HCT116 (cell line): ENCODE results near the gene GPN3. TPM values are rescaled to one million over a fixed set of nuclear protein-coding genes. Genes with fewer than 3 reads are reported as not detected.

ENCODE experiments used
- ATAC-seq: fragments of 200-7000 bp; cut with Tn5 transposase; 2 replicates; pipeline ENCODE4 v1.9.1; 2020; ENCODE audit warnings: mild to moderate bottlenecking, moderate library complexity
- BruUV-seq: library from RNA; stranded (reverse); fragments of 400-500 nt; replicated peaks from 2 replicates; lab custom pipeline; 2021; lab: Mats Ljungman, UMichigan
- CTCF ChIA-PET: fragments of 300-600 bp; sonication (Branson Sonifier 250); formaldehyde crosslinking; loops from one replicate; lab custom pipeline; 2021; ENCODE audit warnings: antibody characterized with exemption; lab: Charles Lee
- POLR2A ChIA-PET: fragments of 300-600, 350-600 bp; sonication (Branson Sonifier 250); formaldehyde crosslinking; loops from one replicate; lab custom pipeline; 2021; ENCODE audit warnings: antibody characterized with exemption; lab: Charles Lee
- RAD21 ChIA-PET, 2 experiments: fragments of 300-600 bp; sonication (Branson Sonifier 250); formaldehyde crosslinking; loops; one replicate each; lab custom pipeline; 2023; ENCODE audit warnings: low total read pairs in 2 of 2; ENCODE audit not compliant: uncharacterized antibody in 2 of 2, unreplicated experiment in 2 of 2, low non-redundant PET in 1 of 2; lab: Charles Lee
- DNase-seq: peaks from one replicate; pipeline ENCODE4 v3.0.0-alpha.2; 2010; ENCODE audit warnings: low read depth, low spot score
- H2AFZ ChIP-seq: fragments of 200-600 bp; shearing (Covaris generic), sonication (generic); 2 replicates; pipeline ENCODE4 v1.6.1; 2017; ENCODE audit warnings: low read depth, mixed run types, mixed read lengths, antibody characterized with exemption, low read length; ENCODE audit not compliant: poor library complexity, severe bottlenecking
- H3K27ac ChIP-seq: 2 replicates; pipeline ENCODE4 v1.5.1; 2012; ENCODE audit warnings: low read depth, low read length
- H3K27me3 ChIP-seq: fragments of 200-600 bp; sonication (generic); 2 replicates; pipeline ENCODE4 v1.6.1; 2016; ENCODE audit warnings: mixed run types, low read length, mixed read lengths; ENCODE audit not compliant: insufficient read depth
- H3K36me3 ChIP-seq, 2 experiments: fragments of 200-500 bp in 1 of 2; fragments of 200-600 bp in 1 of 2; sonication (Bioruptor generic) in 1 of 2; sonication (generic) in 1 of 2; 2 replicates each; pipeline versions ENCODE4 v1.5.1 to v1.6.1; 2014 to 2016; ENCODE audit warnings: low read length in 2 of 2, inconsistent platforms in 1 of 2, mixed read lengths in 1 of 2, mixed run types in 1 of 2; ENCODE audit not compliant: insufficient read depth in 2 of 2, control insufficient read depth in 1 of 2
- H3K4me1 ChIP-seq, 2 experiments: fragments of 200-600 bp in 1 of 2; sonication (generic) in 1 of 2; 2 replicates each; pipeline versions ENCODE4 v1.5.1 to v1.6.1; 2012 to 2017; ENCODE audit warnings: low read length in 2 of 2, inconsistent platforms in 1 of 2, mild to moderate bottlenecking in 1 of 2, mixed read lengths in 1 of 2, mixed run types in 1 of 2, moderate library complexity in 1 of 2; ENCODE audit not compliant: insufficient read depth in 2 of 2, control insufficient read depth in 1 of 2
- H3K4me2 ChIP-seq: fragments of 200-600 bp; sonication (generic); 2 replicates; pipeline ENCODE4 v1.6.1; 2017; ENCODE audit warnings: mixed run types, low read length, mixed read lengths
- H3K4me3 ChIP-seq, 2 experiments: fragments of 200-600 bp in 1 of 2; sonication (generic) in 1 of 2; replicated peaks in 1 of 2; 2 replicates each; pipeline ENCODE4 v1.5.1; 2011 to 2016; ENCODE audit warnings: low read length in 2 of 2, control low read depth in 1 of 2, low read depth in 1 of 2, mild to moderate bottlenecking in 1 of 2, mixed read lengths in 1 of 2, mixed run types in 1 of 2
- H3K79me2 ChIP-seq: fragments of 200-600 bp; sonication (generic); 2 replicates; pipeline ENCODE4 v1.6.1; 2017; ENCODE audit warnings: mild to moderate bottlenecking, mixed run types, low read length, moderate library complexity, mixed read lengths; ENCODE audit not compliant: insufficient read depth
- H3K9ac ChIP-seq: fragments of 200-600 bp; sonication (generic); 2 replicates; pipeline ENCODE4 v1.6.1; 2016; ENCODE audit warnings: low read length, mixed read lengths
- H3K9me2 ChIP-seq: fragments of 200-600 bp; sonication (generic), shearing (Covaris generic); 2 replicates; pipeline ENCODE4 v1.6.1; 2017; ENCODE audit warnings: mixed run types, mild to moderate bottlenecking, moderate library complexity; ENCODE audit not compliant: insufficient read depth
- H3K9me3 ChIP-seq, 2 experiments: fragments of 200-500 bp in 1 of 2; fragments of 200-600 bp in 1 of 2; sonication (Bioruptor generic) in 1 of 2; sonication (generic) in 1 of 2; 2 replicates each; pipeline ENCODE4 v1.6.1; 2014 to 2017; ENCODE audit warnings: low read length in 2 of 2, mixed read lengths in 2 of 2, inconsistent platforms in 1 of 2, low read depth in 1 of 2, mild to moderate bottlenecking in 1 of 2, mixed run types in 1 of 2, moderate library complexity in 1 of 2; ENCODE audit not compliant: control insufficient read depth in 1 of 2, insufficient read depth in 1 of 2
- H4K20me1 ChIP-seq: fragments of 200-600 bp; sonication (generic), shearing (Covaris generic); 2 replicates; pipeline ENCODE4 v1.6.1; 2017; ENCODE audit warnings: mixed run types, mild to moderate bottlenecking, moderate library complexity; ENCODE audit not compliant: insufficient read depth
- EGR1 ChIP-seq: IDR thresholded peaks from 2 replicates; pipeline ENCODE4 v1.6.1; 2012; ENCODE audit warnings: low read depth
- ELF1 ChIP-seq: IDR thresholded peaks from 2 replicates; pipeline ENCODE4 v1.6.1; 2012; ENCODE audit warnings: low read depth, borderline replicate concordance
- FOSL1 ChIP-seq: IDR thresholded peaks from 2 replicates; pipeline ENCODE4 v1.6.1; 2012; ENCODE audit warnings: low read depth
- JUND ChIP-seq: IDR thresholded peaks from 2 replicates; pipeline ENCODE4 v1.6.1; 2012
- POLR2AphosphoS5 ChIP-seq: IDR thresholded peaks from 2 replicates; pipeline ENCODE4 v1.6.1; 2011; ENCODE audit warnings: mild to moderate bottlenecking, low read depth, low read length, moderate library complexity
- SIN3A ChIP-seq: IDR thresholded peaks from 2 replicates; pipeline ENCODE4 v1.6.1; 2012; ENCODE audit warnings: low read depth
- TCF7L2 ChIP-seq: IDR thresholded peaks from 2 replicates; pipeline ENCODE4 v1.7.0; 2011; ENCODE audit warnings: borderline replicate concordance, inconsistent platforms; ENCODE audit not compliant: insufficient read depth, insufficient read length; ENCODE audit errors: extremely low read depth
- YY1 ChIP-seq: IDR thresholded peaks from 2 replicates; pipeline ENCODE4 v1.6.1; 2011; ENCODE audit warnings: low read length, low read depth, moderate library complexity, mild to moderate bottlenecking; ENCODE audit not compliant: insufficient replicate concordance; ENCODE audit errors: extremely low read depth
- intact Hi-C: fragments of 100-400 bp; cut with micrococcal nuclease; formaldehyde crosslinking; loops from 2 replicates; pipeline ENCODE4 v1.10.0; 2022
- total RNA-seq: library from RNA; stranded (reverse); gene quantifications from one replicate; pipeline ENCODE4 v1.2.1, GENCODE V29; 2021; ENCODE audit not compliant: unreplicated experiment
- TF ChIP-seq, protein P1 (sequence below), 3 experiments: fragments of 200-600 bp in 1 of 3; sonication (generic) in 1 of 3; IDR thresholded peaks in 2 of 3; conservative IDR thresholded peaks in 1 of 3; 2 replicates each; pipeline ENCODE4 v1.5.1; 2012 to 2017; ENCODE audit warnings: low read depth in 2 of 3, low read length in 2 of 3, antibody characterized with exemption in 1 of 3, borderline replicate concordance in 1 of 3, control low read depth in 1 of 3, mild to moderate bottlenecking in 1 of 3, mixed read lengths in 1 of 3, mixed run types in 1 of 3, moderate library complexity in 1 of 3; ENCODE audit not compliant: insufficient read depth in 1 of 3
- TF ChIP-seq, protein P2 (sequence below): IDR thresholded peaks from 2 replicates; pipeline ENCODE4 v1.6.1; 2011; ENCODE audit warnings: mild to moderate bottlenecking, low read length, moderate library complexity; ENCODE audit not compliant: insufficient replicate concordance; ENCODE audit errors: extremely low read depth
- TF ChIP-seq, protein P3 (sequence below): IDR thresholded peaks from 2 replicates; pipeline ENCODE4 v1.6.1; 2012

Gene GPN3
- total RNA-seq, 1 experiment from 2014 or later = 46.2 TPM

DNA sequence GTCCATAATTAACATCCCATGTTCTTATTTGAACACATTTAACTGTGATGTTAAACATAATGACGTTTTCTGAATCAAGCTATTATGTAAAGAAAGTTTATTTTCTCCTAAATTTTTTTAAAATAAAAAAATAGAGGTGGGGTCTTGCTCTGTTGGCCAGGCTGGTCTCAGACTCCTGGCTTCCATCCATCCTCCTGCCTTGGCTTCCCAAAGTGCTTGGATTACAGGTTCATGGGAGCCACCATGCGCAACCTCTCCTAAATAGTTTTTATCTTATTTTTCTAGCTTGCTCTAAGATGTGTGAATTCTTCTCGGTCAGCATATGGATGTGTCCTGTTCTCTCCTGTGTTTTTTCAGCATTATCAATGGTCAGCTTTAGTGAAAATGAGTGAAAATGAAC, 37.3 kb upstream of the GPN3 start:
- BruUV-seq = no TSS peak
- ChIA-PET CTCF (no interaction called here), RAD21 (no interaction called here), POLR2A (no interaction called here)
- ATAC-seq (no peak), DNase-seq (no peak)
- no peak overlapping the region for H3K9ac ChIP-seq
- H3K4me2 ChIP-seq = no peak overlapping the region
- H3K9me3 ChIP-seq = no peaks in the 10 kb centered on the region
- no peak overlapping the region for H2AFZ ChIP-seq
- H4K20me1 ChIP-seq = no peaks in the 10 kb centered on the region
- H3K27me3 ChIP-seq = no peaks in the 10 kb centered on the region
- peaks cover 6 to 9% of the 10 kb centered on the region in 2 experiments for H3K4me1 ChIP-seq
- TF ChIP-seq TCF7L2 (no peak), FOSL1 (no peak), YY1 (no peak), EGR1 (no peak)
- TF ChIP-seq, protein P1, sequence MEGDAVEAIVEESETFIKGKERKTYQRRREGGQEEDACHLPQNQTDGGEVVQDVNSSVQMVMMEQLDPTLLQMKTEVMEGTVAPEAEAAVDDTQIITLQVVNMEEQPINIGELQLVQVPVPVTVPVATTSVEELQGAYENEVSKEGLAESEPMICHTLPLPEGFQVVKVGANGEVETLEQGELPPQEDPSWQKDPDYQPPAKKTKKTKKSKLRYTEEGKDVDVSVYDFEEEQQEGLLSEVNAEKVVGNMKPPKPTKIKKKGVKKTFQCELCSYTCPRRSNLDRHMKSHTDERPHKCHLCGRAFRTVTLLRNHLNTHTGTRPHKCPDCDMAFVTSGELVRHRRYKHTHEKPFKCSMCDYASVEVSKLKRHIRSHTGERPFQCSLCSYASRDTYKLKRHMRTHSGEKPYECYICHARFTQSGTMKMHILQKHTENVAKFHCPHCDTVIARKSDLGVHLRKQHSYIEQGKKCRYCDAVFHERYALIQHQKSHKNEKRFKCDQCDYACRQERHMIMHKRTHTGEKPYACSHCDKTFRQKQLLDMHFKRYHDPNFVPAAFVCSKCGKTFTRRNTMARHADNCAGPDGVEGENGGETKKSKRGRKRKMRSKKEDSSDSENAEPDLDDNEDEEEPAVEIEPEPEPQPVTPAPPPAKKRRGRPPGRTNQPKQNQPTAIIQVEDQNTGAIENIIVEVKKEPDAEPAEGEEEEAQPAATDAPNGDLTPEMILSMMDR (IDR thresholded peaks at IDR 0.05 in 2 of 3, conservative IDR thresholded peaks at IDR 0.05 in 1 of 3; ENCODE audit: borderline replicate concordance in 1 of 3, insufficient read depth in 1 of 3, low read depth in 2 of 3, low read length in 2 of 3) = no peak
- H3K9me2 ChIP-seq = no peaks in the 10 kb centered on the region
- H3K36me3 ChIP-seq = no peaks in the 10 kb centered on the region
- intact Hi-C loops = no loop called here
- no peak overlapping the region for H3K4me3 ChIP-seq
- H3K27ac ChIP-seq = no peak overlapping the region
- peaks cover 14% of the 10 kb centered on the region for H3K79me2 ChIP-seq

DNA sequence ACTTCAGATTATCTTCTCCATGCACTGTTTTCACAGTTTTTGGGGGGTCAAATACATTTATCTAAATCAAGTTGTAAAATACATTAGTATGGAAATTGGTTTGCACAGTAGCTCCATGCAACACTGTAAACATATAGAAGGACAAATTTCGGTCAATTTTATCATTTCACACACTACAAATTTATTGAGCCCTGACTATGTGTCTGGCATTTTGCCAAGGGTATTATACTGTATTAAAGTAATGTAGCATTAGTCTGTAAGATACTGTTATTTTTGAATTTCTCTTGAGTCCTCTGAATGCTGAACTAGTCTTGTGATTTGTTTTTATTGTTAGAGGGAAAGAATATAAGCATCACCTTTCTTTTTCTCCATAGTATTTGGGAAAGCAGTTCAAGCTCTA, 35.4 kb upstream of the GPN3 start:
- no peak overlapping the region for H2AFZ ChIP-seq
- H3K4me2 ChIP-seq = no peak overlapping the region
- H3K36me3 ChIP-seq = no peaks in the 10 kb centered on the region
- H3K27me3 ChIP-seq = no peaks in the 10 kb centered on the region
- H3K79me2 ChIP-seq = peaks cover 33% of the 10 kb centered on the region
- RAD21 ChIA-PET = no interaction called here
- H3K9me3 ChIP-seq = no peaks in the 10 kb centered on the region
- no peaks in the 10 kb centered on the region for H4K20me1 ChIP-seq
- no TSS peak for BruUV-seq
- POLR2A ChIA-PET = no interaction called here
- ATAC-seq (no peak), DNase-seq (no peak)
- no peak overlapping the region for H3K4me3 ChIP-seq
- H3K4me1 ChIP-seq = peaks cover 11 to 23% of the 10 kb centered on the region in 2 experiments
- intact Hi-C loops = no loop called here
- no peak overlapping the region for H3K9ac ChIP-seq
- no peaks in the 10 kb centered on the region for H3K9me2 ChIP-seq
- CTCF ChIA-PET = interaction anchor here (1.0 to 1.8 kb wide), 3 partner anchors 9 to 97 kb away, joined by 3 to 5 read pairs (median 5); partner anchors contain the start of genes FAM216A and GPN3
- H3K27ac ChIP-seq = no peak overlapping the region
- TF ChIP-seq, protein P2, sequence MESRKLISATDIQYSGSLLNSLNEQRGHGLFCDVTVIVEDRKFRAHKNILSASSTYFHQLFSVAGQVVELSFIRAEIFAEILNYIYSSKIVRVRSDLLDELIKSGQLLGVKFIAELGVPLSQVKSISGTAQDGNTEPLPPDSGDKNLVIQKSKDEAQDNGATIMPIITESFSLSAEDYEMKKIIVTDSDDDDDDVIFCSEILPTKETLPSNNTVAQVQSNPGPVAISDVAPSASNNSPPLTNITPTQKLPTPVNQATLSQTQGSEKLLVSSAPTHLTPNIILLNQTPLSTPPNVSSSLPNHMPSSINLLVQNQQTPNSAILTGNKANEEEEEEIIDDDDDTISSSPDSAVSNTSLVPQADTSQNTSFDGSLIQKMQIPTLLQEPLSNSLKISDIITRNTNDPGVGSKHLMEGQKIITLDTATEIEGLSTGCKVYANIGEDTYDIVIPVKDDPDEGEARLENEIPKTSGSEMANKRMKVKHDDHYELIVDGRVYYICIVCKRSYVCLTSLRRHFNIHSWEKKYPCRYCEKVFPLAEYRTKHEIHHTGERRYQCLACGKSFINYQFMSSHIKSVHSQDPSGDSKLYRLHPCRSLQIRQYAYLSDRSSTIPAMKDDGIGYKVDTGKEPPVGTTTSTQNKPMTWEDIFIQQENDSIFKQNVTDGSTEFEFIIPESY = no peak
- TF ChIP-seq JUND = no peak
- no peak for TF ChIP-seq ELF1
- TF ChIP-seq, protein P3, sequence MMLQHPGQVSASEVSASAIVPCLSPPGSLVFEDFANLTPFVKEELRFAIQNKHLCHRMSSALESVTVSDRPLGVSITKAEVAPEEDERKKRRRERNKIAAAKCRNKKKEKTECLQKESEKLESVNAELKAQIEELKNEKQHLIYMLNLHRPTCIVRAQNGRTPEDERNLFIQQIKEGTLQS = no peak
- TF ChIP-seq POLR2AphosphoS5 = no peak
- no peak for TF ChIP-seq SIN3A
